Activated CD4-positive, alpha-beta memory T cell treated with anti-CD3 and anti-CD28 coated beads, Interleukin-2, amount 10 ng/mL, durations not matched to agents 7 days and 5 days (primary cell): ENCODE measurements around the gene DNAI4. TPM values are rescaled to one million over a fixed set of nuclear protein-coding genes. Genes with fewer than 3 reads are reported as not detected.

Experiments used
- CTCF ChIA-PET: fragments of 350-600 bp; sonication (Branson Sonifier 250); formaldehyde crosslinking; loops from one replicate; lab custom pipeline; 2021; ENCODE audit warnings: antibody characterized with exemption, inconsistent platforms; lab: Charles Lee
- POLR2A ChIA-PET: fragments of 350-600 bp; sonication (Branson Sonifier 250); formaldehyde crosslinking; loops from one replicate; lab custom pipeline; 2021; ENCODE audit warnings: antibody characterized with exemption; lab: Charles Lee
- DNase-seq: peaks from one replicate; pipeline ENCODE4 v3.0.0-alpha.2; 2020
- H3K27ac Mint-ChIP-seq: one replicate; pipeline ENCODE4 v1.8.0; 2021; ENCODE audit warnings: mild to moderate bottlenecking, mixed read lengths
- H3K27me3 Mint-ChIP-seq: one replicate; pipeline ENCODE4 v1.8.0; 2021; ENCODE audit warnings: mixed read lengths
- H3K36me3 Mint-ChIP-seq: one replicate; pipeline ENCODE4 v1.8.0; 2021; ENCODE audit warnings: low read depth, mixed read lengths
- H3K4me1 Mint-ChIP-seq: one replicate; pipeline ENCODE4 v1.8.0; 2021; ENCODE audit warnings: mixed read lengths
- H3K4me3 Mint-ChIP-seq: one replicate; pipeline ENCODE4 v1.8.0; 2021; ENCODE audit warnings: mild to moderate bottlenecking, mixed read lengths
- H3K9me3 Mint-ChIP-seq: one replicate; pipeline ENCODE4 v1.8.0; 2021; ENCODE audit warnings: mixed read lengths
- total RNA-seq, 2 experiments: library from RNA; stranded (reverse); gene quantifications; one replicate each; pipeline ENCODE4 v1.2.3, GENCODE V29; 2021

The DNAI4 gene
- total RNA-seq, 2 experiments from 2014 or later = 1.4 to 2.7 TPM

DNA sequence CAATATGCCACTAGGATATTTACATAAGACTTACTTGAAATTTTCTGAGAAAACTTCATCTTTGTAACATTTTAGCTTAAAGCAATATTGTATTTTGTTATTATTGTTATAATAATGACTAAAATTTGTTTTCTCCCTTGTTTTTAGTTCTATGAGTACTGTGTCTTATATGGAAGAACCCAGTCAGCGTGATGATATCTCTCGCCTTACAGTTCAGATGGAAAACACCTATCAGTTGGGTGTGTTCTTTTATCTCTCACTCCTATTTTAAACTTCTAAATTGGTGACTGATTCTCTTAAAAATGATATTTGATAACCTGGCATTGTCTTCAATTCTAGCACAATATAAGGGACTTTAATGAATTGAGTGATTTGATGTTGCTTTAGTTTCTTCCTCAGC is 154.4 kb downstream of the DNAI4 start:
- POLR2A ChIA-PET = interaction anchor here (1.2 to 1.7 kb wide), 3 partner anchors 155 to 916 kb away, joined by 3 to 10 read pairs (median 9); partner anchors contain the start of genes DNAI4 and MIER1
- peak overlapping the region; percentile 64 for H3K4me3 Mint-ChIP-seq
- H3K4me1 Mint-ChIP-seq = peaks cover 26% of the 10 kb centered on the region
- H3K36me3 Mint-ChIP-seq = no peaks in the 10 kb centered on the region
- no peak overlapping the region for H3K27ac Mint-ChIP-seq
- no peaks in the 10 kb centered on the region for H3K9me3 Mint-ChIP-seq
- DNase-seq = no peak
- CTCF ChIA-PET = interaction anchor here (0.7 to 1.2 kb wide), 7 partner anchors 12 to 443 kb away, joined by 3 to 7 read pairs (median 4); partner anchors contain the start of gene MIER1
- H3K27me3 Mint-ChIP-seq = no peaks in the 10 kb centered on the region

DNA sequence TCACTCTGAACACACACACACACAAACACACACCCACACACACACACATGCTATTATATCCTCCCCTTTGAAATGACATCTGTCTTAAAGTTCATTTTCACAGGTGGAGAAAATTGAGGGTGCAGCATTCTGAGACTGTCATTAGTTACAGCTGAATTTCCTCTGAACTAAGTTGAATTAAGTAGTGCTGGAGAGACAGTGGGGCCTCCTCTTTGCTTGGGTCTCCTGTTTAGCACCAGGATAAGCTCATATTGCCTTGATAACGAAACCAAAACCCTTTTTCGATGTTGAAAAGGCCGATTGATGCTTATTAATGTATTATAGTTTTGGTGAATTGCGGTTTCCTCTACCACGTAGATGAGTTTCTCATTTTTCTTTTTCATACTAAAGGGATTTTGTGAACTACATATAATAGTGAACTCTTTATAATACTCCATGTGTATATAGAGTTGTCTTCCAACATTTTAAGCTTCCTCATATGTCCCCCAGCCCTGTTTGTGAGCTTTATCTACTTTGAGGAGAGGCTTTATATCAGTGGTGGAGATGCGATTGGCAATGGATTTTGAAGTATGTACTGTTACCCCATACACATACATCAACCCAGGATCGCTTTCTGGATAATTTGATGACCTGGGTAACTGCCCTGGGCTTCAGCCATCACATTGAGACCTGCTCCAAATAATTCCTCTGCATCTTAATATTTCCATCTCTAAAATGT is 155.0 kb downstream of the DNAI4 start:
- ChIA-PET POLR2A (interaction anchor here (1.2 to 1.7 kb wide), 3 partner anchors 155 to 917 kb away, joined by 3 to 10 read pairs (median 9); partner anchors contain the start of genes DNAI4 and MIER1), CTCF (interaction anchor here (0.6 to 1.2 kb wide), 8 partner anchors 12 to 444 kb away, joined by 3 to 7 read pairs (median 4); partner anchors contain the start of gene MIER1)
- Mint-ChIP-seq H3K36me3 (no peaks in the 10 kb centered on the region), H3K27ac (peak overlapping the region; percentile 29), H3K4me3 (peak overlapping the region; percentile 64), H3K9me3 (no peaks in the 10 kb centered on the region), H3K4me1 (peaks cover 26% of the 10 kb centered on the region), H3K27me3 (no peaks in the 10 kb centered on the region)
- DNase-seq = peak; percentile 20

DNA sequence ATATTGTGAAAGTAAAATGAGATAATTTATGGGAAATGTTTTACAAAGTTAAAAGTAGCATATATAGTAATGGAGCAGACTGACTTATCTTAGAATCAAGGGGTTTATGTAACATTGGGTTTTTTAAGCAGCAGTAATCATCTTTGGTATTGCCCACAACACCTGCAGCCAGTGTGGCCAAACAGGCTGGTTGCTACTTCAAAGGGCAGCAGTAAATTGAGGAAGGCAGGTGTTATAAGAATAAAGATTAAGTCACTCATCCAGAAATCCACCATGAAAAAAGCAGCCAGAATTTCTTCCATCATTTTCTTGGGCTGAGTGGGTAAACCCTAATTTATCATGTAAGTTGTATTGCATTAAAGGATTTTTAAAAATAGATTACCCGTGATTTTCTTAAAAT is 155.7 kb downstream of the DNAI4 start:
- no peaks in the 10 kb centered on the region for H3K27me3 Mint-ChIP-seq
- ChIA-PET POLR2A (interaction anchor here (1.2 to 1.7 kb wide), 3 partner anchors 156 to 918 kb away, joined by 3 to 10 read pairs (median 9); partner anchors contain the start of genes DNAI4 and MIER1), CTCF (interaction anchor here (1.0 to 1.2 kb wide), 4 partner anchors 11 to 444 kb away, joined by 4 to 7 read pairs (median 5); no protein-coding TSS in a partner anchor)
- peaks cover 26% of the 10 kb centered on the region for H3K4me1 Mint-ChIP-seq
- H3K4me3 Mint-ChIP-seq = peak overlapping the region; percentile 64
- no peaks in the 10 kb centered on the region for H3K9me3 Mint-ChIP-seq
- no peak overlapping the region for H3K27ac Mint-ChIP-seq
- no peak for DNase-seq
- no peaks in the 10 kb centered on the region for H3K36me3 Mint-ChIP-seq

- Mint-ChIP-seq H3K4me3 (no peak overlapping the region), H3K4me1 (peaks cover 26% of the 10 kb centered on the region), H3K36me3 (no peaks in the 10 kb centered on the region), H3K27ac (no peak overlapping the region), H3K9me3 (no peaks in the 10 kb centered on the region), H3K27me3 (peaks cover 2% of the 10 kb centered on the region)
- no peak for DNase-seq
- POLR2A ChIA-PET = interaction anchor here (0.6 to 0.7 kb wide), 2 partner anchors 179 to 214 kb away, joined by 3 read pairs; no protein-coding TSS in a partner anchor
- CTCF ChIA-PET = interaction anchor here (3.8 kb wide), 1 partner anchor 157 kb away, joined by 16 read pairs; the partner anchor contains the start of genes DNAI4 and MIER1
Measured at GRCh38 chr1:66767626-66768025, 157.0 kb downstream of the DNAI4 start.

DNA sequence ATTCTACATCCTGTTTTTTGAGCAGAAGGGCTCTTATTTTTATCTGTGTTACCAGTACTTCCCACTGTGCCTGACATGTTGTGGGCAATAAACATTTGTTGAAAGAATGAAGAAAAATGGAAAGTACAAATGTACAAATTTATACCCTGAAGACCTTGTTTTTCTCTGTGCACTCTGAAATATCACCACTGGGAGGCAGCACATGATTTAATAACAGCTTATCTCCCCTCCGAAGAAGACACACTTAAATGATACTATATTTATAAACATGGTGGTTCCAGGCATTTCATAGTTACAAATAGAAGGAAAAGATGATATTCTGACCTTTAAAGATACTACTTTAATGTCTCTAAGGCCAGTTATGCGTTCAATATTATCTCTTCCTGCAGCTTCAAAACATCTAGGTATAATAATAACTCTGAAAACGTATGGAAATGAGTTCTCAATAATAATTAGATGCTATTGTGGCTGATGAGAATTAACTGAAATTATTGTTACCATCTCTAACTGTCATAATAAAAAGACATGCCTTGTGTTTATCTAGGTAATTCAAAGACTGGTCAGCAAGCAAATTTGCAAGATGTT is 159.6 kb downstream of the DNAI4 start:
- POLR2A ChIA-PET = interaction anchor here (0.9 kb wide), 1 partner anchor 380 kb away, joined by 3 read pairs; no protein-coding TSS in a partner anchor
- Mint-ChIP-seq H3K9me3 (no peaks in the 10 kb centered on the region), H3K4me1 (peaks cover 15% of the 10 kb centered on the region), H3K36me3 (no peaks in the 10 kb centered on the region), H3K27ac (no peak overlapping the region), H3K27me3 (peaks cover 9% of the 10 kb centered on the region), H3K4me3 (no peak overlapping the region)
- CTCF ChIA-PET = interaction anchor here (0.7 to 6.5 kb wide), 12 partner anchors 8 to 735 kb away, joined by 3 to 48 read pairs (median 4); partner anchors contain the start of genes DNAI4 and MIER1
- DNase-seq = peak; percentile 54

Other genes with a start within 250 kb of the DNAI4 start
- not detected for gene DYNLT5, start 172.4 kb downstream of the DNAI4 start, total RNA-seq
- gene INSL5, start 123.6 kb downstream of the DNAI4 start, total RNA-seq = not detected
- gene MIER1, start 134 bp upstream of the DNAI4 start, total RNA-seq = 10 to 100 TPM; 61.7 to 62.0 TPM
- 10 to 100 TPM; 14.2 to 15.7 TPM for gene SLC35D1, start 129.3 kb upstream of the DNAI4 start, total RNA-seq
- not detected for gene C1orf141, start 210.1 kb upstream of the DNAI4 start, total RNA-seq
- gene IL23R, start 241.6 kb upstream of the DNAI4 start, total RNA-seq = 1 to 10 TPM; 4.2 to 5.0 TPM